CD1c-positive myeloid dendritic cell (primary cell): ENCODE measurements around the gene NWD2.

Experiments used
- DNase-seq: peaks from one replicate; pipeline ENCODE4 v3.0.0-alpha.2; 2016; ENCODE audit errors: extremely low spot score

Gene NWD2

DNA sequence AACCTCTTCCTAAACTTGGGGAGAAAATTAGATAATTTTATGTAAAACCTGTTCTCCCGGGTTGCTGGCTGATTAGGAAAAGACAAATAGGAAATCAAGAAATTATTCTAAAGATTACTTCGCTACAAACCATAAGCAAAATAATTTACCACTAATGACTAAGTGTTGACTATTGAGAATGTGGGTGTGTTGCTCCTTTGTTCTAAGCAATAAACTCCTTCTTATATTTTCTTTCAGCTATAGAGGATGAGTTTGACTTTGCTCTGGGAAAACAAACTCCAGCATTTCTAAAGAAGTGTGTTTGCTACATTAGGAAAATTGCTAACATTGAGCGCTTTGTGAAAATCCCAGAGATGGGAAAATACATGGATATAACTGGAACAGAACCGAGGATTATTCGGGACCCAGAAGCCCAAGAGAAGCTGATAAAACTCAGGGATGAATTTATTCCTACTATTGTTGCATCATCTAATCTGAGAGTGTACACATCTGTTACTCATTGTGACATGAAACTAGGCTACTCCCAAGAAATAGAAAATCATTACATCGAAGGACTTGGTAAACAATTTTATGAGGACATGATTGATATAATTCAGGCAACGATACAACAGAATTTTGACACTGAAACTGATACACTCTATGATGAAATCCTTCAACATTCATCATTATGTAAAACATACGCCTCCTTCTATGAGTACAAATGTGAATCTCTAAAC lies 194.2 kb downstream of the NWD2 start:
- no peak for DNase-seq

DNA sequence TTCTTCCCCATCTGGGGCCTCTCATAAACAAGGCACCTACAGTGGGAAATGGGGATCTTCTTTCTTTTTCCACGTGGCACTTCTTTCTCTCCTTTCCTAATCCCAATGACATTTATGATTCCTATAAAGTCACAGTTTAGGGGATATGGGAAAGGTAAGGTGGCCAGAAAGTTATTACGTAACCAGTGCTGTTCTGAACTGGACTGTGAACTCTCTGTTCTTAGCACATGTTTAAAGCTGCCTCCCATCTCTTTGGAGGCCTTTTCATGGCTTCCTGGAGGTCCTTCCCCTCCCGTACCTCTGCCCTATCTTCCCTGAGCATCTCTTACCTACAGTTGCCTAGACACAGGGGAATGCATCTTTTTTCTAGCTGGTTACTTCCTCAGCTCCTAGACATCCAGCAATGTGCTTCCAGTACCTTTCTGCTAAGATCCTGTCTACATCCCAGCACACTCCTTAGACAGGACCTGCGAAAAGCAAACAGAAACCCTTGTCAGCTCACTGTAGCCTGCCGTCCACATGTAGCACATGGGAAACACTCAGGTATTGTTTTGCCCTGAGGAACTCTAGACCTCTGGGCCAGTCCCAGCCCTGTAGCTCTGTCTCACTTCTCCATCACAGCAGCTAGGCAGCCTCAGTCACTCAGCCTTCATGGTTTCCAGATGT lies 195.4 kb downstream of the NWD2 start:
- no peak for DNase-seq

DNA sequence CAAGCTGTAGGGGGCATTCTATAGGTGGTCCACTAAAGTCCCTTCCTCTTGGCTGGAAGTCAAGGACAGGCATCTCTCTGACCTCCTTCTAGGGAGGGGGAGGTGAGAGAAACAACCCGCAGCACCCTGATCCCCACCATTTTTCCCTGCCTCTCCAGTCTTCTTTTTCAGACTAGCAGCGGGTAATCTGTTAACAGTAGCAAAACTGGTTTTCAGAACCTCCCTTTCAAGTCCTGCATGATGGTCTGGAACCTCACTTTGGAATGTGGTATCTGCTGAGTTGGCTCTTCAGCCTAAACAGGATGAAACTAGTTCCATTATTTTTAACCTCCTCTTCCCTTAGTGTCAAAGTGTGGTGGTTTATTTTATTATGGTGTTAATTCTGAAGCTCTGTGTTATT lies 196.0 kb downstream of the NWD2 start:
- DNase-seq, result no peak

DNA sequence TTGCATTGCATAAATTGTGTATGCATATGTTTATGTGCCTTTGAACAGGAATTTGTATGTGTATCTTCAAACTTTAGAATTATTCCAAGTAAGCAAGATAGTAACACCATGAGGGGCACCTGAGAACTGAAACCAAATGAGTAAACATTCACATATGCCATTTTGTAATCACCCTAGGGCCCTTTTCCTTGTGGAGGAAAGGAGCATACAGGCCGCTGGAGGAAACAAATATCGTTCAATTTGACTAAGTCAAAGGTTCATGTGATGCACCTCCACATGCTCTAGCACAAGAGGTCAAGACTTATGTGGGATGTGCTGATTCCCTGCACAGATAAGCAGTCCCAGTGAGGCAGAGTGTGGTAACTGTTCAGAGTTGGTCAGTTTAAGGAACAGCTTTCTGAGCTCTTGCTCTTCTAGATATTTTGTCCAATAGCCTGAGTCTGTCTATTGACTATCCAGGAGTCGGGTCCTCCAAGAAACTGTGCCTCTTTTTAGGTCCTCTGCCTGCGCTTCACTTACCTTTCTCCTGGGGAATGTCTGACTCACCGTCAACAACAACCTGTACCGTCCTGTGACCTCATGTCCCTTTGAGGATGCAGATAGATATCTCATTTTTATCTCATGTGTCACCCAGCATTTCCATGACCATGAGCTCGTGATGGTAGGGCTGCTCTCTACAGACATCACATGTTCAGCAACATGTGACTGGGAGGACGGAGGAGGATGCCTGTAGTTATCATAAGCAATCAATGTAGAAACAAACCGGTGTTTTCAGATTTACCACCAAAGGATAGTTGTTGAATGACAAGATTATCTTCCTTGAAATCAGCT lies 196.9 kb downstream of the NWD2 start:
- DNase-seq, result no peak

DNA sequence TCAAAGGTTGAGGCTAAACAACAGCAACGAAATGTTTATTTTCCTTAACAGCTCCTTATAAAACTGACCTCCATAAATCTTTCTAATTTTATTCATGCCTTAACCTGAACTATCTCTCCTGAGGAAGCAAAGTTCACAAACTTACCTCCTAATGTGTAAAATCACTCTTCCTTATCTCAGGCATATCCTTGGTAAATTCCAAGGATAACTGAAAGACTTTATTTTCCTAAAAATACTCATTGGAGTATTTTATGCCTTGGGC lies 197.4 kb downstream of the NWD2 start:
- DNase-seq, result no peak

DNA sequence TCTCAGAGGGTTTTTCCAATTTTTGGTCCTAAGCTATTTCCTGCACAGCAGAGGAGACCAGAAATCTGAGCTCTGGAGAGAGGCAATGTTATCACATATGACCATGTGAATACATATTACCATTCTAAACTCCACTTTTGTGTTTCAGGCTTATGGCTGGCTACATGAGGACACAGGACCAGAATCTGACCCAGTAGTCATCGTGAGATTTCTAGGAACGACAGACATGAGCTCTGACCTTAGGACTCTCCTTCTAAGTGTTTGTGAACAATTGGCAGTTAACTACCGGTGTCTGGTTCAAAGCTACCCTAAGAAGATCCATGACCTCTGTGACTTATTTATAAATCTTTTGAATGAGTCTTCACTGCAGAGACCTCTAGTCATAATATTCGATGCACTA lies 198.6 kb downstream of the NWD2 start:
- DNase-seq, result no peak

DNA sequence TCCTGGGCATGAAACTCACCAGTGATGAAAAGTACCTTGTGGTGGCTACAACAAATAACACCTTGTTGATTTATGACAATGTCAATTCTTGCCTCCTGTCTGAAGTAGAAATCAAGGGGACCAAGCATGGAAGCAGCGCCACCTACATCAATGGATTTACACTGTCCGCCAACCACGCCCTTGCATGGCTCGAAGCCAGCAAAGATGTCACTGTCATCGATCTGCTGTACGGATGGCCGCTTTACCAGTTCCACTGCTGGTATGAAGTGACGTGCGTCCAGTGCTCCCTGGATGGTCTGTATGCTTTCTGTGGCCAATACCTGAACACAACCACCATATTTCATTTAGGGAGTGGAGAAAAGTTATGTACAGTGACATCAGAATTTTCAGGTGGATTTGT lies 200.5 kb downstream of the NWD2 start:
- DNase-seq, result no peak

DNA sequence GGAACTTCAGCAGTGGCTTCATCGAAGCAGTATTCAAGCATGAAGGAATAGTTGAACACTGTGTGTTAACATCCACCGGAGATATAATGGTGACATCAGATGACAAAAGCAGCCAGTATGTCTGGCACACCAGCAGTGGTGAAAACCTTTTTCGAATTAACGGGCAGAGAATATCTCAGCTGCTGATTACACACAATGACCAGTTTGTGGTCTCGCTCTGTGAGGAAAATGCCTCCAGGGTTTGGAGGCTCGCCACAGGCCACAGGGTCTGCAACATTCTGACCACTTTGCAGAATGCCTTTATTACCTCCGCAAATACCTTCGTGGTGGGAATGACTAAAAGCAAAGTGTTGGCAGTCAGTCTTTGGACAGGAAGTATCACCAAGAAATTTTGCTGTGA lies 201.5 kb downstream of the NWD2 start:
- no peak for DNase-seq

DNA sequence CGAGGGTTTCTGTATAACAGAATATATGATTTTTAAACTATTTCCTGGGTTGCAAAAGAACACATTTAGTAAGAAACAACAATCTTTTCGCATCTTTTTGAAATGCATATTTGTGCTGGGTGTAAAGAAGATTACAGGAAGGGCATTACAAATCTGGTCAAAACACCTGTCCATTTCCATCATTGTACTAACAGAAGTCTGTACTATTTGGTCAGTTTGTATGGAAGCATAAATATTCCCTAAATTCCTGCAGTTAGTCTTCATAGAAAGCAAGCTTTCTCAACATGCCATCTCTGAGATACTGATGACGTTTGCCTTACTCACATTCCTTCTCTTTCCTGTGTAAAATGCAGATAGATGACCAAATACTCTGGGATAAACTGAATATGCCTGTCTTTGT lies 203.3 kb downstream of the NWD2 start:
- no peak for DNase-seq

DNA sequence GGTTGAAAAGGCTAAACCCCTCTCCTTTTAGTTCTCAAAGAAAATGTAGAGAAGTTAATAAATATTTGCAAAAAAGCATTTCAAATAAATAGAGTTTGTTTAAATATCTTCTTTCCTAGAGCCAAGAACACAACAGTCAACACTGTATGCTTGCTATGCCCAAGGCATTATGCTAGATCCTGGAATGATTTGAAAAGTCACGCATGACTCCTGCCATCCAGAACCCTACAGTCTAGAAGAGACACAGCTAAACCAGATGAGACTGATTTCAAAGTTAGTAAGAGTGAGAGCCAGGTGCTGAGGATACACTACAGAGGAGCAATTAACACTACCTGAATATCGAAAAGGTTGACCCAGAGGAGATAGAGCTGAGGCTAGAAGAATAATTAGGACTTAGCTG lies 205.8 kb downstream of the NWD2 start:
- DNase-seq, result no peak

DNA sequence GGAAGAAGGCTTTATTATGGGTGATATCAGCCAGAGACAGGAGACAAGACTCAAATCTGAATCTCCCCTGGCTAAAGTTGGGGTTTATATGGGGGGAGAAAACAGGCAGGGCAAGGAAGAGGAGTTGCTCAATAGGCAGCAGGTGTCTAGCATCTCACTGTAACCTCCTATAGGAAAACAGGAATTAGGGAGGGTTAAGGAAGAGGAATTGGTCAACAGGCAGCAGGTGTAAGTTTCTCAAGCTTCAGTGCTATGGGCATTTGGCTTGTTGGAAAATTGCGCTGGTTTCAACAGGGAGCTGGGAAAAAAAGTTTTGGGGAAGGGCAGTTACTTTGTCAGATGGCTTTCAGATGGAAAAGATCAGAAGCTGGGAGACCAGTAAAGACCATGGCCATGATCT lies 206.4 kb downstream of the NWD2 start:
- no peak for DNase-seq

DNA sequence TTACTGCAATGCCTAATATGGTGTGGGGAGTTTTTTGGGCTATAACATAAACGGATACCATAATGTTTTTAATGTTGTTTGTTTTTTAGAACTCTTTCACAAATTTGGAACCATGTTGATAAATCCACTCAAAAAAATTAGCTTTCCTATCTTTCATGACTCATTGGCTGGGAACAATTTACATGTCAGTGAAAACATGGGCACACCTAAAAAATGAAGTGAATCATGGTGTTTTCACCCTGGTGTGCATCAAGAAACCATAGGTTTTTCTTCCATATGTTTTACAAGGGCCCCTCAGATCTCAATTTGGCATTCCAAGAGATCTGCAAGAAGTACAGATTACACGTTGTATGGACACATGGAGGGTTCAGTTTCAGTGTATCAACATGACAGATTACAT lies 207.1 kb downstream of the NWD2 start:
- DNase-seq, result no peak

DNA sequence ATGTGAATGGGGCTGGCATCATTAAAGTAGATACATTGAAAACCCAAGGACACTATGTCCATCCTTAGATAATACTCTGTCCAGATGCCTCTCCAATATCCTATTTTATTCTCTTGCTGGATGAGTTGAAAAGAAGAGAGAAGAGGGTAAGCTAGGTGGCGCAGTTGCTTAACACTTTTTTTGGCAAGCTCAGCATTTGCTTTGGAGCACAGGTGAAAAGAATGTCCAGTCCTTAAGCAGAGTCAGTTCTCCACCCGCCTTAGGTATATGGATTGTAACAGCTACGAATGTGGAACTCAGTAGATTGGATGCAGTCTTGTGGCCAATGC lies 208.4 kb downstream of the NWD2 start:
- peak; percentile 44 for DNase-seq

DNA sequence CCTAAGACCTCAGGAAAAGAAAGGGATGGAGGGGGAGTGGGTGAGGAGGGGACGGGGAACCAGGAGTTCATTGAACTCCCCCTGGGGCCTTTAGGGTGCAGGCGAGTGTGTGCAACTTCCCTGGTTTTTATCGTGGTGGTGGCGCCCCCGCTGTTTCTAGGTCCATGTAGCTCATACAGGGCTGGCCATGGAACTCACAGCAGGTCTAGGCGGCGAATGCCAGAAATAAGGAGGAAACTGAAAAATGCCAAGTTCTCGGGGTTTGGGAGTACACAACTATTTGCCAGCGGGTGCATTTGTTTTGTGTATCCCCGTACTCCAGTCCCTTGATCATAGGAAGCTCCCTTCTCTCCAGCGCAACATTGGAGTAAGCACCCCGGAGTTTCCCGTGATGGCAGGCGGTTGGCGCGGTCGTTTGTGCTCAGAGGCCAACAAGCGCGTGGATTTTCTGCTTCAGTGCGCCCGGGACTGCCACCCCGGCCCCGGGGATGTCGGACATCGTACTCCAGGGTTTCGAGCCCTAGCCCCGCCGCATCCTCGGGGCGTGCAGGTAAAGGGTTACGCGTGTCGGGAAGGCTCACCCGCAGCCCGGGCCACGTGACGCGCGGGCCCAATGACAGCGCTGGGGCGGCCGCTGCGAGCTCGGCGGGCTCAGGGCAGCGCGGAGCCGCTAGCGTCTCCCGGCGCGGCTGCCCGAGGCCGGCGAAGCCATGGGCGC lies 208.9 kb downstream of the NWD2 start:
- peak; percentile 40 for DNase-seq

DNA sequence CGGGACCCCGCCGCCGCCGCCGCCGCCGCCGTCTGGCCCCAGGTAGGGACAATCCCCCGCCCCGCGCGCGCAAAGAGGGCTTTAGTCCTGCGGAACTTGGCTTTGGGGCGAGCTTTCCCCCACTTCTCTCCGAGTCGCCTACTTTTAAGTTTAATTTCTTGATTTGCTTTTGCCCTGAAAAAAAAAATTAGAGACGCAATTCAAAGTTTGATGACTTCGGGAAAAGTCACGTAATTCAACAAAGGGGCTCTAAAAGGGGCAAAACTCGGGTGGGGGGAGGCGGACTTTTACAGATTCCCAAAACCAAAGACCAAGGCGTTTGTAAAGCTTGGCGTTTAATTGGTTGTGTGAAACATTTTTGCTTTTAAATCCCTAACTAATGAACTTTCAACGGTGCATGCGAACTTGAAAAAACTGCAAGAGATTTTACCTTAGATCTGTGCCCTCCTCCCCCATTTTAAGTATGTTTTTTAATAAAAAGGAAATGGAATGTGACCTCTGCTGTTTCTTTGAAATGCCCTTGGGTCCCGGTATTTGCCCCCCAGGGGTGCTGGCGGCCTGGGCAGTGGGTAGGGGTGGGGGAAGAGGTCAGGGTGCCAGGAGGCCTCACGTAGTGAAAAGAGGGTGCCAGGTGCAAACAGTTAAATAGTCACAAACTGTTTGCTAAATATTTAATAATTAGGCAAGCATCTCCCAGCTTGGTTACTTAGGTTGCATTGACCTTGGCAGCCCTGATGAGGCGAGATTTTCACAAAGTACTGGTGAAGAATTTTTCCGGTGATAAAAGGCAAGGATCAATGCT lies 209.7 kb downstream of the NWD2 start:
- DNase-seq, result no peak

DNA sequence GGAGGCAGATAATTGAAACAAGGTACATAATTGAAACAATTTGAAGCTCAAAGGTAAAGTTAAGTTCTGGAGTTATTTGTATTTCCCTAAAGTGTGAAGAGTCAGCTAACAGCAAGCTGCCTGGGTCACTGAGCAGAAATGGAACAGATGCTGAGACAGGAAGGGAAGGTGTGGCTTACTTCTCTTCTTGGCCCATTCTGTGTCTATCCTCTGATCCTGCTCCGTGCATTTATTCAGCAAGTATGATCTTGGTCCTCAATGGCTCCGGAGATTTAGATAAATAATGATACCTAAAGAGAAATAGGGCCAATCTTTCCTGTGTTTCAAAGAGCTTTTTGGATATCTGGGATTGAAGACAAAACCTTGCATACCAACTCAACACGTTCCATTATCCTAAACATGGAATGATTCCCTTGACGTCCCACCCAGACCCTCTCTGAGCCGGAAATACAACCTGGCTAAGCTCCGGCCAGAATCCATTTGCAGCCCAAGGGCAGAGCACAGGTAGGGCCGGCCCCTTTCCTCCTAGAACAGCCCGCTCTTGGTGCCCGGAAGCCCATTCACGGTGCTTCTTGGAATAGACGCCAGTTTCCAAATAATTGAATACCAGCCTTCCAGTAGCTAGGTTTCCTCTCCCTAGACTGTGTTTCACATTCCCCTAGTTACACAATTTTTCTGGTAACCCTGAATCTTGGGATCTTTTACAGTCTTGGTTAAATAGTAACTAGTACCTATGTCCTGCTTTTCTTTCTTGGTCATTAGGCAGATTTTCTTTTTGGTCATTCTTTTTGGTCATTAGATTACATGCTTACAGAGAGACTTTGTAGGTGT lies 211.0 kb downstream of the NWD2 start:
- no peak for DNase-seq

DNA sequence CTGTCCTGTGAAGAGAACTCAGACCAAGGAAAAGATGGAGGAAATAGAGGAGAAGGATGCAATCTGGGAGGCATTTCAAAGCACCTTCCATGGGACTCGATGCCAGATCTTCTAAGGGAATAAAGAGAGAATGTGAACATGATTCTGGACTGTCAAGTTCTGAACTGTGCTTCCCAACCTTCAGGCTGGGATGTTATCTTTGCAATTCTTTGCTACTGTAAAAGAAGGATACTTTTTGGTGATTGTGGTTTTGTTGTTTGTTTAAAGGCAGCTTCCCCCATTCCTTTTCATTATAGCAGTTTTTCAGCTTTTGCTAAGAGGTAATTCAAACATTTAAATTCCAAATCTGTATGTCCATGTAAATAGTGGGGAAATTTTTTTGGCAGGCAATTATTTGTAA lies 217.3 kb downstream of the NWD2 start:
- DNase-seq, result no peak

DNA sequence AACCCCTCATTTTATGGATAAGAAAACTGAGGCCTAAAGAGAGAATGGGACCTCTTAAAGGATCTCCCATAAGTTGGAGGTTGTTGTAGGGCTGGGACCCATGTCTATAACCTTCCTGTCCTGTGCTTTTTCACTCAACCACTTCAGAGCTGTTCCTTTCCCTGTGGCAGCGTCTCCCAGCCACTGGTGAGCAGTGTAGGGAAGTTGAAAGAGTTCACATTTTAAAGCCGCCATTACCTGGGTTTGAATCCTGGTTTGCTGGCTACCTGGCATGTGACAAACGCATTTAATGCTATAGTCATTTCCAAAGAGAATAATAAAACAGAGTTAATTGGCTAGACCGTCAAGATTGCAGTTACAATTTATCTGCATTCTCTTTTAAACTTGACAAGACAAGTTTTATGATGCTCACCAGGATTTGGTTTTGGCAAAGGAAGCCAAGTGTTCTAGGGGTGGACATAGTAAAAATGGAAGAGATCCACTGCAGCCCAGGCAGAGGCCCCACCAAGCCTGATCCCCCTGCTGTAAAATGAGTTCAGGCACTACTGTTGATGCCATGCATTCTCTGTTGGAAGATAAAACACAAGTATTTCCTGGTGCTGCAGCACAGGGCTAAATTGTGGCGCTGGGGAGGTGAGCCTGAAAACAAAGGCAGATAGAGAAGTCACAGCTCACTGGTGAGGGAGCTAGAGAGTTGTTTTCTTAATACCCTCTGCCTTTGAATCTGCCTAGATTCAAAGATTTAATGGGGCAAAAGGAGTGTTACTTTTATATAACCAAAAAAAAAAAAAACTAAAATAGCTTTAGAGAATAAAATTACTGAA lies 218.7 kb downstream of the NWD2 start:
- DNase-seq, result no peak

DNA sequence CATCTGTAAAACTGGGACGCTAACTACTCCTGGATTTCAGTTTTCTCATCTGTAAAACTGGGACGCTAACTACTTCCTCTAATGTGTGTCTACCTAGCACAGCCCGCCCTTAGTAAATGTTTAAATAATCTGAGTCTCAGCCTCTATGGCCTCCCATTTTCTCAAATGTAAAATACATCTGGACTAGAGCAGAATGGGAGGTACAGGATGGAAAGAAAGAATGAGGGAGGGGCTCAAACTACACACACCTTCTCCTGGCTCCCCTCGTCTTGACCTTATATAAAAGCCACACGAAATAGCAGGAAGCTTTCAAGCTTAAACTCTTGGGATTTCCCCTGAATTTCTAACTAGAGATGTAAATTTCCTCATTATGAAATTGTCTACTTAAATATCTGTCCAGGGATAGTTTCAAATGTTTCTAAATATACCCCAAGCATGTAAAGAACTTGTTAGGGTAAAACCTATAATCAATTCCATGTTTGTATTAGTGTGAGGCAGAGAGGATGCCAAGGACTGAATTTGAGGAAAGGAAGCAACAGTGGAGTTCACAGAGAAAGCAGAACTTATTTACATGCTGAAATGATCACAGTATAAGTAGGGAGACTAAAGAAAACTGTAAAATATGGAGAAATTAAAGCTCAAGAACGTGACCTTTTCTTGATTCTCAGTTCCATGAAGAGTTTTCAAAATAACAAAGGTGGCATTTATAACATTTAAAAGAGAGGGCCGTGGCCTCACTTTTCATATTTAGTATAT lies 220.0 kb downstream of the NWD2 start:
- DNase-seq, result no peak
